ENCODE results near the gene MED25. TPM values are rescaled to one million over a fixed set of nuclear protein-coding genes. Genes with fewer than 3 reads are reported as not detected.

Gene MED25
- total RNA-seq, 2 donors from 2014 or later: 89.1 to 90.0 TPM

DNA sequence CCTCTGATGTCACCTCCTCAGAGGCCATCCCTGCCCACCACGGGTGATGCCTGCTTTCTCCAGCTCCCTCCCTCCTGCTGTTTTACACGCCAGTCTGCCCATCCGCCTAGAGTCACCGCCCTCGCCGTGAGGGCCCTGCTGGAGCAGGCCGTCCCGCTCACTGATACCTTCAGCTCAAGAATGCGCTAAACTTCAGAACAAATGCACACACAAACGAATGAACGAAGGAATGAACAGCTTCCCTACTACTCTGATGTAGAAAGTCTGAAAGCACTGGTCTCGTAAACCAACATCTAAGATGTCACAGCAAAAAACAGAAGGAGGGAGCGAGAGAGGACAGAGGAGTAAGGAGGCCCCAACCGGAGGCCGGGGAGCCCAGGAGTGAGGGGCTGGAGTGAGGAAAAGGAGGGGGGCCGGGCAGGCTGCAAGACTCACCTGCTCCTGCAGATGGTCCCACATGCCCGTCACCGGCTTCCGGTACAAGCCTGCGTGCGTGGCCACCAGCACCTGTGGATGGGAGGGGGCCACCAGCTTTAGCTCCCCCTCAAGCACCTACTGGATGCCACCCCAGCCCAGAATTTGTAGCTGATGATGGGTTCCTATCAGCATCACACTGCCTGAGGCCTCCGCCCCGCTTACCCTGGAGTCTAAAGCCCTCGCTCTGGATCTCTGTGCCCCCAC lies 45.3 kb downstream of the MED25 start:
- 93 to 94% methylated on average over 19 to 24 of the region's 24 CpGs for WGBS, 2 experiments (ENCODE audit: insufficient coverage in 1 of 2, insufficient read length in 1 of 2)
- Histone ChIP-seq H3K9me3 (ENCODE audit: control insufficient read depth, low read length) (no peaks in the 10 kb centered on the region), H3K9ac (ENCODE audit: extremely low read depth, low read length, poor library complexity, severe bottlenecking) (no peak overlapping the region), H3K4me1 (ENCODE audit: control insufficient read depth, insufficient read depth, low read length) (no peaks in the 10 kb centered on the region), H3K27ac (ENCODE audit: low read depth, low read length) (no peak overlapping the region), H3K27me3 (ENCODE audit: control insufficient read depth, insufficient read depth, low read length, poor library complexity, severe bottlenecking) (no peaks in the 10 kb centered on the region), H3K4me3 (ENCODE audit: low read length) (no peak overlapping the region), H3K36me3 (ENCODE audit: control insufficient read depth, insufficient read depth, low read length) (peaks cover 47% of the 10 kb centered on the region)
- DNase-seq: no peak
- Mint-ChIP-seq H3K4me3 (no peak overlapping the region), H3K4me1 (peaks cover 12% of the 10 kb centered on the region), H3K27me3 (ENCODE audit: insufficient read depth) (no peaks in the 10 kb centered on the region), H3K36me3 (ENCODE audit: low read depth) (peaks cover 47% of the 10 kb centered on the region), H3K27ac (peak overlapping the region; percentile 14), H3K9me3 (peaks cover 4% of the 10 kb centered on the region)
- TF ChIP-seq, protein P1, sequence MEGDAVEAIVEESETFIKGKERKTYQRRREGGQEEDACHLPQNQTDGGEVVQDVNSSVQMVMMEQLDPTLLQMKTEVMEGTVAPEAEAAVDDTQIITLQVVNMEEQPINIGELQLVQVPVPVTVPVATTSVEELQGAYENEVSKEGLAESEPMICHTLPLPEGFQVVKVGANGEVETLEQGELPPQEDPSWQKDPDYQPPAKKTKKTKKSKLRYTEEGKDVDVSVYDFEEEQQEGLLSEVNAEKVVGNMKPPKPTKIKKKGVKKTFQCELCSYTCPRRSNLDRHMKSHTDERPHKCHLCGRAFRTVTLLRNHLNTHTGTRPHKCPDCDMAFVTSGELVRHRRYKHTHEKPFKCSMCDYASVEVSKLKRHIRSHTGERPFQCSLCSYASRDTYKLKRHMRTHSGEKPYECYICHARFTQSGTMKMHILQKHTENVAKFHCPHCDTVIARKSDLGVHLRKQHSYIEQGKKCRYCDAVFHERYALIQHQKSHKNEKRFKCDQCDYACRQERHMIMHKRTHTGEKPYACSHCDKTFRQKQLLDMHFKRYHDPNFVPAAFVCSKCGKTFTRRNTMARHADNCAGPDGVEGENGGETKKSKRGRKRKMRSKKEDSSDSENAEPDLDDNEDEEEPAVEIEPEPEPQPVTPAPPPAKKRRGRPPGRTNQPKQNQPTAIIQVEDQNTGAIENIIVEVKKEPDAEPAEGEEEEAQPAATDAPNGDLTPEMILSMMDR (conservative IDR thresholded peaks at IDR 0.05): no peak

DNA sequence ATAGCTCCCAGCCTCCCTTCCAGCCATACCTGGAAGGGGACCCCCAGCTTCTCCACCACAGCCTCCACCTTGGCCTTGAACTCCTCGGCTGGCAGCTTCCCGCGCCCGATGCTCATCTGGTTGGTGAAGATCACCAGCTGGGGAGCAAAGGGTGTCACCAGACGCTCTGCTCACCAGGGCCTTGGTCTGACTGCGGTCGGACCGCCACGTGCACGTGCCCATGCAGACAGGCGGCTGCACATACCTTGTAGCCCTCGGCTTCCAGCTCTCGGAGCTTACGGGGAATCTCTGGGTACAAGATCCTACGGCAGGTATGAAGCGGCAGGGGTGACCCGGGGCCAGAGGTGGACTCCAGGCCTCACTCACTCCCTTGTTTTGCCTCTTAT lies 45.8 kb downstream of the MED25 start:
- H3K27me3 Mint-ChIP-seq (ENCODE audit: insufficient read depth): no peaks in the 10 kb centered on the region
- TF ChIP-seq, protein P1 (conservative IDR thresholded peaks at IDR 0.05): no peak
- no peaks in the 10 kb centered on the region for H3K9me3 ChIP-seq (ENCODE audit: control insufficient read depth, low read length)
- no peak for DNase-seq
- H3K4me1 ChIP-seq (ENCODE audit: control insufficient read depth, insufficient read depth, low read length): no peaks in the 10 kb centered on the region
- peaks cover 43% of the 10 kb centered on the region for H3K36me3 Mint-ChIP-seq (ENCODE audit: low read depth)
- no peak overlapping the region for H3K9ac ChIP-seq (ENCODE audit: extremely low read depth, low read length, poor library complexity, severe bottlenecking)
- H3K4me3 ChIP-seq (ENCODE audit: low read length): no peak overlapping the region
- H3K9me3 Mint-ChIP-seq: peaks cover 5% of the 10 kb centered on the region
- H3K36me3 ChIP-seq (ENCODE audit: control insufficient read depth, insufficient read depth, low read length): peaks cover 42% of the 10 kb centered on the region
- WGBS, 2 experiments (ENCODE audit: insufficient coverage in 1 of 2, insufficient read length in 1 of 2): 93 to 98% methylated on average over 15 to 17 of the region's 17 CpGs
- H3K4me1 Mint-ChIP-seq: peaks cover 12% of the 10 kb centered on the region
- no peaks in the 10 kb centered on the region for H3K27me3 ChIP-seq (ENCODE audit: control insufficient read depth, insufficient read depth, low read length, poor library complexity, severe bottlenecking)
- H3K4me3 Mint-ChIP-seq: no peak overlapping the region
- no peak overlapping the region for H3K27ac ChIP-seq (ENCODE audit: low read depth, low read length)
- H3K27ac Mint-ChIP-seq: no peak overlapping the region

DNA sequence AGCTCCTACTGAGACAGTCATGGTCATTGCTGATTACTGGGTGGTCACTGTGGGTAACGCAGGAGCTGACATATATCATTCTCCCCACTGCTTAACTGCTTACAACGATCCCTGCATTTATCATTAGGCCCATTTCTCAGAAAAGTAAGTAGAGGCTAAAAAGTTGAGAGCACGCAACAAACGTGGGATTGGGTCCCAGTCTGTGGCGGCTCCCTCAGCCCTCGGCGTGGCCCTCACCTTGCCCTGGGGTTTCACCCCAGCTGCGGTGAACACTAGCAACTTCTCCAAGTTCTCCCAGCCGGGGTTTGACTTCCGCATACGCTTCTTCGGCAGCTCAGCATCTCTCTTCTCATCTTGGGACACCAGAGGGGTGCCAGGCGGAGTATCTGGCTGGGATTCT lies 46.8 kb downstream of the MED25 start:
- no peak overlapping the region for H3K4me3 ChIP-seq (ENCODE audit: low read length)
- Mint-ChIP-seq H3K4me1 (peaks cover 12% of the 10 kb centered on the region), H3K4me3 (no peak overlapping the region), H3K27me3 (ENCODE audit: insufficient read depth) (no peaks in the 10 kb centered on the region), H3K27ac (peak overlapping the region; percentile 39), H3K36me3 (ENCODE audit: low read depth) (peaks cover 40% of the 10 kb centered on the region), H3K9me3 (peaks cover 5% of the 10 kb centered on the region)
- H3K27ac ChIP-seq (ENCODE audit: low read depth, low read length): no peak overlapping the region
- no peaks in the 10 kb centered on the region for H3K27me3 ChIP-seq (ENCODE audit: control insufficient read depth, insufficient read depth, low read length, poor library complexity, severe bottlenecking)
- no peak overlapping the region for H3K9ac ChIP-seq (ENCODE audit: extremely low read depth, low read length, poor library complexity, severe bottlenecking)
- 92 to 94% methylated on average over 10 to 13 of the region's 13 CpGs for WGBS, 2 experiments (ENCODE audit: insufficient coverage in 1 of 2, insufficient read length in 1 of 2)
- DNase-seq: no peak
- H3K36me3 ChIP-seq (ENCODE audit: control insufficient read depth, insufficient read depth, low read length): peaks cover 39% of the 10 kb centered on the region
- H3K4me1 ChIP-seq (ENCODE audit: control insufficient read depth, insufficient read depth, low read length): no peaks in the 10 kb centered on the region
- TF ChIP-seq, protein P1 (conservative IDR thresholded peaks at IDR 0.05): no peak
- no peaks in the 10 kb centered on the region for H3K9me3 ChIP-seq (ENCODE audit: control insufficient read depth, low read length)
